NCI-H774 (cell line): ENCODE results near the gene ZNF148.
"Not testable (repeated sequence)": the region's sequence is repeated elsewhere in the genome, so short reads cannot be mapped to it uniquely, and the experiment has no call there.

Experiments used
- DNase-seq: peaks from one replicate; lab custom pipeline; 2025; lab: John Stamatoyannopoulos, UW

ZNF148 gene

GRCh38 chr3:125374996-125375941 lies at the start of gene ZNF148:
TSS of gene ZNF148 (minus strand) at chr3:125375325. CDS start at chr3:125313640, 61,685 bp downstream.
- DNase-seq = peak; percentile 70

- DNase-seq = no peak
Measured at GRCh38 chr3:125418306-125418705, 43.2 kb upstream of the ZNF148 start.

GRCh38 chr3:125416235-125416634 lies 41.1 kb upstream of the ZNF148 start:
- no peak for DNase-seq

DNA sequence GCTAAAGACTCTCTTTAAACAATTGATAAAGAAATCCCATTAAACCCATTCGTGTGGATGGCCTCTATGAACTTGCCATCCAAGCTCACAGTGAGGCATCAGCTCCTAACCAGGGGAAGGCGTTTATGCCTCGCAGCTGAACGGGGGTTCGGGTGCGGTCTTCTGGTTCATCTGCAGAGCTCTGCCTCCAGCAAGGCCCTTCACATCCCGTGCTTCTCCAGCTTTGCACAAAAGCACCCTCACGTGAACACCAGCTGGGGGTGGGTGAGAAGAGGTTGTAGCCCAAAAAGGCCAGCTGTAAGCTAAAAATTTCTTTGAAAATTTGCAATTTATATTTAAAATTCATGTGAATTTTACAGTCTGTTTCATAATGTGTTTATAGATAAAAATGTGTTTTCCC lies 39.5 kb upstream of the ZNF148 start:
- DNase-seq = no peak

DNA sequence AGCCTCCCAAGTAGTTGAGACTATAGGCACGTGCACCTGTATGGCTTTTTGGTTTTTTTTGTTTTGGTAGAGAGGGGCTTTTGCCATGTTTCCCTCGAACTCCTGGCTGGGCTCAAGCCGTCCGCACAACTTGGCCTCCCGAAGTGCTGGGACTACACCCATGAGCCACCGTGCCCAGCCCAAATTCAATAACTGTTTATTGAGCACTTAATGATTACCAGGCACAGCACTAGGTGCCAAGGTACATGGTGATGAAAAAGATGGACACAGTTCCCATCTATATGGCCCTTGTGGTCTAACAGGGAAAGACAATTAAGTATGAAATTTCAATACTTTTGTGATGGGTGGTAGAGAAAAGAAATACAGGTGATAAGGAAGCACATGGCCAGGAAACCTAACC lies 35.8 kb upstream of the ZNF148 start:
- no peak for DNase-seq

DNA sequence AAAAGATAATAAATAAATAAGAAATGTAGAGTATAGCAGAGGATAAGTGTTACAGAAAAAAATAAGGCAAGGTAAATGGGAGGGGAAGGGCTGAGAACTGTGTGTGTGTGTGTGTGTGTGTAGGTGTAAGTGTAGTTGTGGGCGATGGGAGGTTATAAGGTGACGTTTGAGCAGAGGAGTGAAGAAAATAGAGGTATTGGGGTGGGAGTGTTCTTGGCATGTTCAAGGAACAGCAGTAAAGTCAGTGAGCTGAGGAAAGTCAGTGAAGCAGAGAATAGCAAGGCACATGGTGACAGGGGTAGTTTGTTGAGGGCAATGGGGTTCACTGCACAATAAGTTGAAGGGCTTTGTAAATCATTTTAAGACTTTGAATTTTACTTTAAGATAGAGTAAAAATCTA lies 30.9 kb upstream of the ZNF148 start:
- no peak for DNase-seq

DNA sequence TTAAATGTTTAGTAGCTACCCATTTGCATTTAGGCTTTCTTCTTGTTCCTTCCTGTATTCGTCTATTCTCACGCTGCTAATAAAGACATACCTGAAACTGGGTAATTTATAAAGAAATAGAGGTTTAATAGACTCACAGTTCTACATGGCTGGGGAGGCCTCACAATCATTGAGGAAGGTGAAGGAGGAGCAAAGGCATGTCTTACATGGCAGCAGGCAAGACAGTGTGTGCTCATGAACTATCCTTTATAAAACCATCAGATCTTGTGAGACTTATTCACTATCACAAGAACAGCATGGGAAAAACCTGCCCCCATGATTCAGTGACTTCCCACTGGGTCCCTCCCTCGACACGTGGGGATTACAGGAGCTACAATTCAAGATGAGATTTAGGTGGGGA lies 30.4 kb upstream of the ZNF148 start:
- not testable (repeated sequence) for DNase-seq

DNA sequence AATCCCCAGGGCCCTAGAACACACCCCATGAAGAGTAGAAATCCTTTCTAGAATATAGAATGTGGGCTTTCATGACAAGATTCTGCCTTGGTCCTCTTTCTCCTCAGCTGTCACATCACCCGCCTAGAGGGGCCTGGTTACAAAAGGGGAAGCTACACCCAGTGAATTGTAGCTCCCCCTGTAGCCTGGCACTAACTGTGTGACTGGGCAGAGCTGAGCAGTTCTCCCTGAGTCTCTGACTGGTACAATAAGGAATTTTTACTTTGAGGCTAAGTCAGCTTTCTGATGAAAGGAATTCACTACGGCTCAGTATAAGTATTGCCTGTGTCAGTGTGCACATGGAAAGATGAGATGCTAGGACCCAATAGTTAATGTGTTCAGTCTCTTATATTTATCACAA lies 28.7 kb upstream of the ZNF148 start:
- DNase-seq = no peak

DNA sequence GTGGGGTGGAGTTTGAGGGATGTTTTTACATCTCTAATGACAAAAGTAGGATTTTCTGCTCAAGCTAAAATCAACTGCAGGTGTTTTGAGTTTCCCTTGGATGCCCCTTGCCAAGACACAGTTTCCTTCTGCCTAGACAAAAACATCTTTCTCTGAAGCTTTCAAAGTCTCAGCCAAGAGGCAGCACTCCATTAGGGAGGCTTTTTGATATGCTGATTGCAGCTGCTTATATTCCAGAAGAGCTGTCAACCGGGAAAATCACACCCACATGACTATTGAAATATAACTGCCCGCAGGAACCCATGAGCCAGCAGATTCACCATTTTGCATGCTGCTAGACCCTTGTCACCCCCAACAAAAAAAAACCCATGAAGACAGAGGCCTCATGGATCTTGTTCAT lies 27.5 kb upstream of the ZNF148 start:
- DNase-seq = no peak

- no peak for DNase-seq
Measured at GRCh38 chr3:125401402-125401801, 26.3 kb upstream of the ZNF148 start.

- no peak for DNase-seq
Measured at GRCh38 chr3:125398952-125399351, 23.8 kb upstream of the ZNF148 start.

GRCh38 chr3:125395091-125395490 lies 20.0 kb upstream of the ZNF148 start:
- DNase-seq = no peak

- no peak for DNase-seq
Measured at GRCh38 chr3:125394406-125394805, 19.3 kb upstream of the ZNF148 start.

DNA sequence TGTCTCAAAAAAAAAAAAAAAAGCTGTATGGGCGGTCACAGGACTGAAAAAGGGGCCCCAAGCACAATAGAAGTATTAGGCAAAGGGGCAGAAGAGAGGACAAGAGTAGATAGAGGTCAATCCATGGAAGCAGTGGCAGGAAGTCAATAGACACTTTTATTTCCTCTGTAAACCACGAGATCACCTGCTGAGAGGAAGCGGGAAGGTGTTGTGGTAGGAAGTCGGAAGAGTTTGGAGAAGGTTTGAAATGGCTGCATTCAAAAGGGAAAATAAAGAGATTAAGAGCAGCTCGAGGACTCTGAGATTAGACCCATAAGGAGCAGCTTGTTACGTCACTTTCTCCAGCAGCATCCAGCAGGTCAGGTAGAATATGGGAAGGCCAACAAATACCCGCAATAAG lies 14.2 kb upstream of the ZNF148 start:
- no peak for DNase-seq

- DNase-seq = not testable (repeated sequence)
Measured at GRCh38 chr3:125388369-125388768, 13.2 kb upstream of the ZNF148 start.

GRCh38 chr3:125386811-125387210 lies 11.7 kb upstream of the ZNF148 start:
- no peak for DNase-seq

GRCh38 chr3:125383744-125384143 lies 8.6 kb upstream of the ZNF148 start:
- DNase-seq = no peak

GRCh38 chr3:125382298-125382697 lies 7.2 kb upstream of the ZNF148 start:
- DNase-seq = no peak

DNA sequence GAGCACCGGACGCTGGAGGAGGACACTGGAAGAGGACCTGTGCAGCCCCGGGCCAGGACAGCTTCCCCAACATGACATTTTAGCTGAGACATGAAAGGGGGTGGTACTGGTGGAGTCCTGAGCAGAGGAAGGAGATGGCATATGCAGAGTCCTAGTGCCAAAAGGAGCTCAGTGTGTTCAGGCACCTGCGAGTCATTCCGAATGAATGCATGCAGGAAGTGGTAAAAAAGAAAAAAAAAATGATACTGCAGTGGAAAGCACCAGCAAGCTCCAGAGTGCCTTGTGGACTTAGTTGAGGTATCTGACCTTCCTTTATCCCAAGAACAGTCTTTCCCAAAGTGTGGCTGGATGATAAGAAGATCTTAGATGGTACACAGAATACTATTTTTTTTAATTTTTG lies 6.6 kb upstream of the ZNF148 start:
- no peak for DNase-seq

DNA sequence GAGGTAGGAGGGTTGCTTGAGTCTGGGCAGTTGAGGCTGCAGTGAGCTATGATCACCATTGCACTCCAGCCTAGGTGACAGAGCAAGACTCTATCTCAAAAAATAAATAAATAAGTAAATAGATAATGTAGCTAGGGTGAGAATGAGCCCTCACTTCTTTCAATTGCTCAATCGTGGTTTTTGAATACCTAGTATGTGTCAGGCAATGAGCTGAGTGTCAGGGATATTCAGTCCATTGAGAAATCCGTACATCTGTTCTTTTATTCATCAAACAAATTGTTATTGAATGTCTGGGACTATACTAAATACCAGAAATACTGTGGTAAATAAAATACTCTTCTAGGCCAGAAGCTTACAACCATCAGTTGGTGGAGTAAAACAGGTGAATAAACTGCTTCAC lies 6.2 kb upstream of the ZNF148 start:
- DNase-seq = no peak

DNA sequence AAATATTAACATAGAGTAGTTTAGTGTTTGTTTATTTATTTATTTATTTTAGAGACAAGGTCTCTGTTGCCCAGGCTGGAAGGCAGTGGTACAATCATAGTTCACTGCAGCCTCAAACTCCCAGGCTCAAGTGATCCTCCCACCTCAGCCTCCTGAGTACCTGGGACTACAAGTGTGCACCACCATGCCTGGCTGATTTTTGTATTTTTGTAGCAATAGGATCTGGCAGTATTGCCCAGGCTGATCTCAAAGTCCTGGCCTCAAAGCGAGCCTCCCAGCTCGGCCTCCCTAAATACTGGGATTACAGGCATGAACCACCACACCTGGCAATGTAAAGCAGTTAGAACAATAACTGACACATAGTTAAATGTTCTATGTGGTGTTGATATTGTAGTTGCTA lies 4.4 kb upstream of the ZNF148 start:
- DNase-seq = no peak

DNA sequence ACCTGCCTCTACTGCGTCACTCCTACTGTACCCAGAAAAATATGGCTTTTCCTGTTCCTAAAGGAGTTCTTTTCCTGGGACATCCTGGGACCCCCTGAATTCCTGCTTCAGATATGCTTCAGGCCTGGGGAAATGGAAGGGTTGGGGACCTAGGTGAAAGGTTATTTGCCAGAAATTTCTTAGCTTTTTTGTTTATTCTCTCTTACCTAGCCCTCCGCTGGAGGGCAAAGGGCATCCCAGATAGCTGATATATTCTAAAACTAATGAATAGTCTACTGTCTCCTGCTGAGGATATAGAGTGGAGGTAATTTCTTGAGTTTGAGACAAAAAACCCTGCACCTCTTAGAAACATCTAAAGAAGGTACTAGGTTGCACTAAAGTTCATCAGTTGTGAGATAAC lies 3.6 kb upstream of the ZNF148 start:
- DNase-seq = no peak

- no peak for DNase-seq
Measured at GRCh38 chr3:125375950-125376679, 990 bp upstream of the ZNF148 start.
